Spleen (tissue), 7 donors: ENCODE measurements around the gene KRTAP2-4.
"Not testable (repeated sequence)": the region's sequence is repeated elsewhere in the genome, so short reads cannot be mapped to it uniquely, and the experiment has no call there.

ENCODE experiments used
- CTCF ChIP-seq, 11 experiments: fragments of 200-600 bp in 7 of 11; fragments of 450-650 bp in 4 of 11; sonication (generic) in 4 of 11; IDR thresholded peaks in 8 of 11; conservative IDR thresholded peaks in 3 of 11; 1 replicate in 7 of 11; 2 replicates in 4 of 11; pipeline versions ENCODE4 v1.4.0 to v1.8.0; 2016 to 2021; ENCODE audit warnings: antibody characterized with exemption in 11 of 11, inconsistent platforms in 4 of 11, mild to moderate bottlenecking in 1 of 11
- POLR2A ChIP-seq, 3 donors: fragments of 450-650 bp; IDR thresholded peaks; one replicate each; pipeline ENCODE4 v1.5.1; 2017; ENCODE audit warnings: antibody characterized with exemption in 3 of 3, mild to moderate bottlenecking in 1 of 3
- POLR2AphosphoS5 ChIP-seq, 3 donors: sonication (generic); formaldehyde crosslinking; IDR thresholded peaks; one replicate each; pipeline ENCODE4 v1.5.1; 2017; ENCODE audit warnings: antibody characterized with exemption in 3 of 3
- donor health status: DM: no; HTN: no; CAD: no; lungs with moderate emphysema.
- donor health status: DM: no; HTN: no; CAD: no.
- donor health status: DM: no; HTN: no; CAD: no.

DNA sequence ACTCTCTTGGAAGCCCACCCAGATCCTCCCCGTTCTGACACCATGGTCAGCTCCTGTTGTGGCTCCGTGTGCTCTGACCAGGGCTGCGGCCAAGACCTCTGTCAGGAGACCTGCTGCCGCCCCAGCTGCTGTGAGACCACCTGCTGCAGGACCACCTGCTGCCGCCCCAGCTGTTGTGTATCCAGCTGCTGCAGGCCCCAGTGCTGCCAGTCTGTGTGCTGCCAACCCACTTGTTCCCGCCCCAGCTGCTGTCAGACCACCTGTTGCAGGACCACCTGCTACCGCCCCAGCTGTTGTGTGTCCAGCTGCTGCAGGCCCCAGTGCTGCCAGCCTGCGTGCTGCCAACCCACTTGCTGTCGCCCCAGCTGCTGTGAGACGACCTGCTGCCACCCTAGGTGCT, 39.7 kb upstream of the KRTAP2-4 start, which contains the start of gene KRTAP4-9:
- not testable (repeated sequence) for TF ChIP-seq CTCF (IDR thresholded peaks at IDR 0.05 in 8 of 11, conservative IDR thresholded peaks at IDR 0.05 in 3 of 11); POLR2AphosphoS5 (IDR thresholded peaks at IDR 0.05); POLR2A (IDR thresholded peaks at IDR 0.05)
